Measurements from ENCODE around the gene MPP3.
"Not testable (repeated sequence)": the region's sequence is repeated elsewhere in the genome, so short reads cannot be mapped to it uniquely, and the experiment has no call there.

MPP3 gene

DNA sequence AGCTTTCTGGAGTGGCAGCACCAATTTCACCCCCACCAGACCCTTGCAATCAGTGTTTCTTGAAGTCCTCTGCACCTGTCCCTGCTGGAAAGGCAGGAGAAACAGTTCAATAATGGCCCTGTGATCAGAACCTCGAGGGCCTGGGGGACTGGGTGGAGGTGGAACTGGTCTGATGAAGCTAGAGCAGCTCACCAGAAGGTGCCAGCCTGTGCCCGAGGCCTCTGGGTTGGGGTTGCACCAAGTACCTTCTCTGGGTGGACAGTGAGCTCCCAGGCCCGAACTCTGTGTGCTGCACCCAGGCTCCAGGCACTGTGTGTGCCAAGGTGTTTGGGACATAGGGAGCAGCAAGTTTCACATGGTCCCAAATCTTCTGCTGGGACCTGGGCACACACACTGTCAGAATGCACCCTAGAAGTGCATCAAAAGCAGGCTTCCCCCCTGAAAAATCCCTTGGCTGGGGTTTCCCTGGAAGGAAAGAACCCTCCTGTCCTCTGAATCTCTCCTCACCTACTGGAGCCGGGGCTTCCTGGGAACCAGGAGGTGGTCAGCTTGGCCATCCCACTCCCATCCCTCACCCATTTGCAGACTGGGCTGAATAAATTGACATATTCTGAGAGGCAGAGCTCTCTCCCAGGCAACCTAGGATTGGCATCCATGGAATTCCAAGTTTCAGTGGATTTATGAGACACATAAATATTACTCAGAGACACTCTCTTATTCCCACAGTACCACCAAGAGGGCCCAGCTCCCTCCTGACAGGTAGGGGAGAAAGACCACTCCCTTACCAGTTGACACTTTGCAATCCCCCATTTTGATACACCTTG lies 31.4 kb upstream of the MPP3 start:
- no peak overlapping the region for H3K4me3 ChIP-seq

DNA sequence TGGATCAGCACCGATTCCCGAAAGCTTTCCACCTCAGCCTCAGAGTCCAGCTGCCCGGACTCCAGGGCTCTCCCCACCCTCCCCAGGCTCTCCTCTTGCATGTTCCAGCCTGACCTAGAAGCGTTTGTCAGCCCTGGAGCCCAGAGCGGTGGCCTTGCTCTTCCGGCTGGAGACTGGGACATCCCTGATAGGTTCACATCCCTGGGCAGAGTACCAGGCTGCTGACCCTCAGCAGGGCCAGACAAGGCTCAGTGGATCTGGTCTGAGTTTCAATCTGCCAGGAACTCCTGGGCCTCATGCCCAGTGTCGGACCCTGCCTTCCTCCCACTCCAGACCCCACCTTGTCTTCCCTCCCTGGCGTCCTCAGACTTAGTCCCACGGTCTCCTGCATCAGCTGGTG lies 29.0 kb upstream of the MPP3 start:
- no peak overlapping the region for H3K4me3 ChIP-seq
- H3K27ac ChIP-seq = no peak overlapping the region

More for the DNA sequence above, 31.4 kb upstream of the MPP3 start:
- no peak overlapping the region for H3K27ac ChIP-seq

DNA sequence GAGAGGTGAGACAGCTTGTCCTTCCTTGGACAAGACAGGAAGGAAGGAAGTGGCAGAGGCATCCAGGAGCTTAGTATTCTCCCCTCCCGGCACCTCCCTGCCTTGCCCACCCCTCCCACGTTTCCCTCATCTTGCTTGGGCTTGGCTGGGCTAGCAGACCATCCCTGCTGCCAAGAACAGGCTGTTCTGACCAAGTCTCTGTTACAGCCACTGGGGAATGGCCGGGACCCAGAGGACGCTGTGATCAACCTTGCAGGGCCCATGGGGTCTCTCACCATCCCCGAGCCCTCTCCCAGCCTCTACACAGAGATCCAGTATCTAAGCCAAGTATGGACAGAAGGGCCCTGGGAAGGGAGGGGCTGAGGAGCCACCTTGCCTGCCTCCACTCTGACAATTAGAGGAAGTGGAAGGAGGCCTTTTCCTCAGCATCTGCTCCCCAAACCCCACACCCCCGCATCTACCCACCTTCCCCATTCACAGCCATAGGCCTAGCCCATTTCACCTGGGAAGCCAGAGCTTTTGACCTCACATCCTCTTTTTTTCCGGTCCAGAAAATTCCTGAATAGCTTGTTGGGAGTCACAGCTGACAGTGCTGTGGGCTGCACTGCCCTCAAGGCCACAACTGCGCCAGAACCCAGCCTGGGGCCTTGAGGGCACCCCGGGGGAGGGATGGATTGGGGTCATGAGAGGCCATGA lies 28.1 kb upstream of the MPP3 start:
- Histone ChIP-seq H3K4me3 (no peak overlapping the region), H3K27ac (no peak overlapping the region)

DNA sequence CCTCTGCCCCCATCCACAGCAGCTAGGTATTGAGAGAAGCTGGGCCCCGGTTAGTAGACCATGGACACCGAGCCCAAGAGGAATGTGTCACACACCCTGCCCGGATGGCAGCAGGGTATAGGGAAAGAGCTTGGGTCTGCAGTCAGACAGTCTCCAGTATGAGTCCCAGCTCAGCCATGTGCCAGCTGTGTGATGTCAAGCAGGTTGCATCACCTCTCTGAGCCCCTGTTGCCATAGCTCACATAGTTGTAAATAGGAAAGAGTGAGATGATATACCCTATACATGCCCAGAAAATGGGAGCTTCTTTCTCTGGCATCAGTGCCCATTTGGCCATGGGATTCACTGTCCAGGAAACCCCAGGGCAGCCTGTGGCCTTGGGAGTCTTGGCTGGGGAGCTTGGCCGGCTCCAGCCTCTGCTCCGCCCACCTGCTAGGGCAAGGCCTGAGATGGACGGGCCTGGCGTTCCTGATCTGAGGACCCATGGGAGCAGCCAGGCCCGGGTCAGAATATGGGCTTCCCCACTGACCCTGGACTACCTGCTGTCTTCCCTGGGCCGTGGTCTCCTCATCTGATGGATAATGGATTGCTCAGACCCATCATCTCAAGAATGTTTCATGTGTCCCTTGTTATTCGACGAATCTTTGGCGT lies 27.3 kb upstream of the MPP3 start:
- H3K27ac ChIP-seq = no peak overlapping the region

DNA sequence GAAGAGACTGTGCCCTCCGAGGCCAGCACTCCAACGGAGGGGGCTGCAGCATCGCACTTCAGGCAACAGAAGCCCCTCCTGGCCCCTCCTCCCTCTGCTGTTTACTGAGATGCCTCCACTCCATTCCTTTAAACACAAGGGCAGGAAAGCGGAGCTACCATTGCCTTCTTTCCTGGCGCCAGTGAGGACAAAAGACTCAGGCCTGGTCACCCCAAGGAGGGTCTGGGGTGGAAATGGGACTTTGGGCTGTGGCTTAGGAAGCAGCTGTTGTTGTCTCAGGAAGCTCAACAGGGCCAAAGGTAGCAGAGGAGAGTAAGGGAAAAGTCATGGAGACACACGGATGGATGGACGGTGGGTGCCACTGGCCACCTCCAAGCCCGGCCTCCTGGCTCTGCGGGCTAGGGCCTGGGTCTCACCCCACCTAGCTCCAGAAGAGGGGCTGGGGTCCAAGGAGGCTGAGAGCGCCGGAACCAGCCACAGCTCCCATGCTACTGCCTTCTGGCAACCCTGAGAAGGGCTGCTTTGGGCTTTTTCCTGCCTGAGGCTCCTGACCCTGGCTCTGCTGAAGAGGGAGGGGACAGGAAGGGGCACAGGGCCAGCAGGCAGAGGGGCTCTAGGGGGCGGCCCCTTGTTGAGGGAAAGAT lies 25.1 kb upstream of the MPP3 start:
- Histone ChIP-seq H3K4me3 (no peak overlapping the region), H3K27ac (peak overlapping the region in 1 of 21 experiments; percentile 18)

More for the DNA sequence above, 27.3 kb upstream of the MPP3 start:
- H3K4me3 ChIP-seq = no peak overlapping the region

GRCh38 chr17:43857141-43857540 lies 24.2 kb upstream of the MPP3 start:
- Histone ChIP-seq H3K4me3 (no peak overlapping the region), H3K27ac (peak overlapping the region in 1 of 21 experiments; percentile 18)

- Histone ChIP-seq H3K27ac (no peak overlapping the region), H3K4me3 (no peak overlapping the region)
Observed at GRCh38 chr17:43856141-43856540, 23.2 kb upstream of the MPP3 start.

GRCh38 chr17:43855061-43855460 lies 22.1 kb upstream of the MPP3 start:
- H3K4me3 ChIP-seq = no peak overlapping the region
- no peak overlapping the region for H3K27ac ChIP-seq

GRCh38 chr17:43854498-43854897 lies 21.6 kb upstream of the MPP3 start:
- Histone ChIP-seq H3K27ac (no peak overlapping the region), H3K4me3 (no peak overlapping the region)

- H3K4me3 ChIP-seq = no peak overlapping the region
- no peak overlapping the region for H3K27ac ChIP-seq
Observed at GRCh38 chr17:43853546-43853945, 20.6 kb upstream of the MPP3 start.

DNA sequence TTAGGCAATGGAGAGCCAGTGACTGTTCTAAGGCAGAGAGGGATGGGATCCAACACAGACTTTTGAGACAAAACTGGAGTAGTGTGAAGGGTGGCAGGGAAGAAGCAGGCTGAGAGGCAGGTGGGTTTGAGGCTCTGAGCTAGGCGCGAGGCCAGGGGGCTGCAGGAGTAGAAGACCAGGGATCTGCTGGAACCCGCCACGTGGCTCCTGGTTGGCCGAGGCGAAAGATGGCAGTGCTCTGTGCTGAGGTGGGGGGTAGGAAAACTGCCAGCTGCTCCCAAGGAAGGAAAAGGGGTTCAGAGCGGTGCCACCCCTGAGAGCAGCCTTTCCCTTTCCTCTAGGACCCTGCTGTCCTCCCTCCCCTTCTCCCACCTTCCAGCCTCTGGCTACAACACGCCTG lies 19.6 kb upstream of the MPP3 start:
- Histone ChIP-seq H3K4me3 (no peak overlapping the region), H3K27ac (no peak overlapping the region)

DNA sequence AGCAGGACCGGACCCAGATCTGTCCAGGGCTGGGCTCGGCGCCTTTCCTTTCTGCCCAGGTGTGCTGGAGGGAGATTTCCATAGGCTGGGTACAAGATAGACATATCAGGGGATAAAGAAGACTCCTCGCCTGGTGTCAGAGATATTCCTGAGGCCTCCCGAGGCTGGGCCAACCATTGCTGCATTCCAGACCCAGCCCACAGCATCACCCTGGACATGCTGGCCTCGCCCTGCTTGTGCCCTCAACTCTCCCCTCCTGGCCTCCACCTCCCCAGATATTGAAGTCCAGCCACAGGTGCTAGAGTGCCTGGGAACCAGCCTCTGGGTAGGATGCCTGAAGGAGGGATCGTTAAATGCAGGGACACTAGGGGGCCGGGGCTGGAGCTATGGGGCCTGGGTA lies 16.2 kb upstream of the MPP3 start:
- Histone ChIP-seq H3K4me3 (no peak overlapping the region), H3K27ac (no peak overlapping the region)

GRCh38 chr17:43848601-43849000 lies 15.7 kb upstream of the MPP3 start:
- Histone ChIP-seq H3K27ac (no peak overlapping the region), H3K4me3 (no peak overlapping the region)

DNA sequence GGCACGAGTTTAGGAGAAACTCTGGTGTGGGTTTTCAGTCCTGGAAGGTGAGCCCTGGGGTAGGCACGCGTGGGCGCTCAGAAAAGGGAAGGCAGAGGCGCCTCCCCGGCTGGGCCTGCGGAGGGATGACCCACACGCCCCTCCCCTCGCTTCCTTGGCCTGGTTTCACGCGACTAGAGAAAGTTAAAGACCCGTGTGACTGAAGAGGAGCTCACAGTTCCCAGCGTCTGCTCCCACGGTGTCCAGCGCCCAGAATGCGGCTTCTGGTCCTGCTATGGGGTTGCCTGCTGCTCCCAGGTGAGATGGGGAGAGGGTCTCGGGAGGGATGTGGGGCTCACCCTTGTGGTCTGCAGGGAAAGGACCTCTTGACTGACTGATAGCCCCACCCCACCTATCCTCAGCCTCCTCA lies 14.0 kb upstream of the MPP3 start, which contains the start of gene CD300LG:
Gene CD300LG (plus strand): TSS at position 214 of the 409 bp plus-strand sequence. CDS start 41 bp downstream, at position 255.
- peak within 1 kb of the TSS in 1 of 21 experiments; percentile 28 for H3K27ac ChIP-seq
- no peak within 1 kb of the TSS for H3K4me3 ChIP-seq

DNA sequence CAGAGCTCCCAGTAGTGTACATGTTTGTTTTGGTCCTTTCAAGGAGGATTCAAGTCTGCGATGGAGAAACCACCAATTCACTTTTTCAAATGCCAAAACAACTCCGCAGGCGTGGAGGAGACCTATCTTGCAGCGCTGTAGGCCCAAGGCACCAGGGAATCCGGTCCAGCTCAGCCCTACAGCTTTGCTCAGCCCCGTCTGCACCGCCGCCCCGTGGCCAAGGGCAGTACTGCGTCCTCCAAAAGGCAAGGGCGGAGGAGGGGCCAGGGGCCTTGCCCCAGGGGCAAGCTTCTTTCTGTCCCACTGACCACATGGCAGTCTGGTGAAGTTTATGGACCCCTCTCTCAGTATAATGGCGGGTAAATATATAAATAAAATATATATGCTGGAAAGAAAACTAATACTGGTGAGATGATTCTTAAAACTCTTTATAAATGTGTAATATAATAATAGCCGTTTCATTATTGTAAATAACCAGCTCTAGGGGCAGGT lies 13.3 kb upstream of the MPP3 start:
- Histone ChIP-seq H3K4me3 (no peak overlapping the region), H3K27ac (no peak overlapping the region)

DNA sequence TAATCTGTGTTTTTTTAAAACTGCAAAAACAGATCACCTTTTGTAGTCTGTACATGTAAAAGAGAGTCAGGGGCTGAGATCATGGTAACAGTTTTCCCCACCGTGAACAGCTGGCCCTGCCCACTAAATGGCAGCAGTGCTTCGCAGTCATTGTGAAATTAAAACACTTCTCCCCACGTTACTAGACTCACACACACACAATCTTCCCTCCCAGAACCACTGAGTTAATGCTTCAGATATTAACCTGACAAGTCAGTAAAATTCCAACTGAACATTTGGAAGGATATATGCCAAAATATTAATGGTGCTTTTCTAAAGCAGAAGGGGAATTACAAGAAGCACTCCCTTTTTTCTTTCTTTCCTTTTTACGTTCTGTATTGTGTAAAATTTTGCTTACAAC lies 12.8 kb upstream of the MPP3 start:
- Histone ChIP-seq H3K27ac (no peak overlapping the region), H3K4me3 (no peak overlapping the region)

DNA sequence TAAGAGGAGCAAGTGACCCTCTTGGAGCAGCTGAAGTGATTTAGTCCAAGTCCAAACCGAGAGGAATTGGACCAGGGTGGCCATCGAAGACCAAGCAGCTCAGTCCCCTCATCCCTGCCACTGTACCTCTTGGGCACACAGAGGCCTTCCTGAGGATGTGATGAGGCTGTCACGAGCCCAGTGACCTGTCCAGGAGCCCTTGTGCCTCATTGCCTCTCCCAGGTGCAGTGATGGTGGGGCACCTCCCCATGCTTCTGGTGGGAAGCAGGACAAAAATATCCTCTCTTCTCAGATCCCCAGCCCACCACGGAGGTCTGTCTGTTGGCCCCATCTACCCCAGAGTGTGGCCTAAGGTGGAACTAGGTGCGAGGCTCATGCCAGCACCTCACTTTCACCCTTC lies 11.3 kb upstream of the MPP3 start:
- no peak overlapping the region for H3K27ac ChIP-seq
- H3K4me3 ChIP-seq = no peak overlapping the region

DNA sequence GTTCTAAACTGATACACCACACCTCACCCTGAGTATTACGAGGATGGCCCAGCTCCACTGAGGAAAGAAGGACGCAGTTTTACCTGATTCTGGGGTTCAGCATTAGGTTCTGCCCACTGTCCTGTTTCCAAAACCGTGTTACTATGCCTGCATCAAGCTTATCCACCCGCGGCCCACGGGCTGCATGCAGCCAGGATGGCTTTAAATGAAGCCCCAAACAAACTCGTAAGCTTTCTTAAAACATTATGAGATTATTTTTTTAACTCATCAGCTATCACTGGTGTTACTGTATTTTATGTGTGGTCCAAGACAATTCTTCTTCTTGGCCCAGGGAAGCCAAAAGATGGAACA lies 10.0 kb upstream of the MPP3 start:
- Histone ChIP-seq H3K4me3 (no peak overlapping the region), H3K27ac (no peak overlapping the region)

DNA sequence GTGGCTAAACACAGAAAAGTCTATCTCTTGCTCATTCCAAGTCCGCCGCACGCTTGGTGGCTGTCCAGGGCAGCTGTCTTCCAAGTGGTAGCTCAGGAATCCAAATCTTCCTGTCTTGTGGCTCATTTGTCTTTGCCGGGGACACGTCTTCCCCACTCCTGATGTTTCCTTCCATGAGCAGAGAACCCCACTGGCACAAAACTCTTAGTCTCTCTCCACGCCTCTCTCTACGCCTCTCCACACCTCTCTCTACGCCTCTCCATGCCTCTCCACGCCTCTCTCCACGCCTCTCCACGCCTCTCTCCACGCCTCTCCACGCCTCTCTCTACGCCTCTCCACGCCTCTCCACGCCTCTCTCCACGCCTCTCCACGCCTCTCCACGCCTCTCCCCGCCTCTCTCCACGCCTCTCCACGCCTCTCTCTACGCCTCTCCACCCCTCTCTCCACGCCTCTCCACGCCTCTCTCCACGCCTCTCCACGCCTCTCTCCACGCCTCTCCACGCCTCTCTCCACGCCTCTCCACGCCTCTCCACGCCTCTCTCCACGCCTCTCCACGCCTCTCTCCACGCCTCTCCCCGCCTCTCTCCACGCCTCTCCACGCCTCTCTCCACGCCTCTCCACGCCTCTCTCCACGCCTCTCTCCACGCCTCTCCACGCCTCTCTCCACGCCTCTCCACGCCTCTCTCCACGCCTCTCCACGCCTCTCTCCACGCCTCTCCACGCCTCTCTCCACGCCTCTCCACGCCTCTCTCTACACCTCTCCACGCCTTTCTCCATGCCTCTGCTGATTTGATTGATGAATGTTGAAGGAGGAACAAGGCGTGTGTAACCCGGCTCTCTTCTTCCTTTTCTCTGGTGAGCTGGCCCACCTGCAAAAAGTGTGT lies 9.4 kb upstream of the MPP3 start:
- H3K27ac ChIP-seq, H3K4me3 ChIP-seq: not testable (repeated sequence)

Data from skin epidermis (tissue), 12 donors.